22Rv1 (cell line): ENCODE measurements around the gene ADAM12.

Experiments
- H3K27ac ChIP-seq: fragments of 450-650 bp; 2 replicates; pipeline ENCODE4 v1.5.1; 2017
- CTCF ChIP-seq: fragments of 450-650 bp; IDR thresholded peaks from 2 replicates; pipeline ENCODE4 v1.5.1; 2017; ENCODE audit warnings: mild to moderate bottlenecking
- ZFX ChIP-seq: fragments of 450-650 bp; IDR thresholded peaks from 2 replicates; pipeline ENCODE4 v1.6.1; 2017; ENCODE audit warnings: antibody characterized with exemption, borderline replicate concordance

Gene ADAM12

GRCh38 chr10:126119599-126119998 is 268.7 kb downstream of the ADAM12 start:
- no peak overlapping the region for H3K27ac ChIP-seq
- TF ChIP-seq ZFX (no peak), CTCF (no peak)

- TF ChIP-seq CTCF (no peak), ZFX (no peak)
- no peak overlapping the region for H3K27ac ChIP-seq
These were observed 269.8 kb downstream of the ADAM12 start for GRCh38 chr10:126118476-126118875.

GRCh38 chr10:126117196-126117595 is 271.1 kb downstream of the ADAM12 start:
- no peak for TF ChIP-seq ZFX
- no peak for TF ChIP-seq CTCF
- no peak overlapping the region for H3K27ac ChIP-seq

- TF ChIP-seq ZFX (no peak), CTCF (no peak)
- H3K27ac ChIP-seq, result no peak overlapping the region
These were observed 272.4 kb downstream of the ADAM12 start for GRCh38 chr10:126115886-126116285.

- H3K27ac ChIP-seq, result no peak overlapping the region
- TF ChIP-seq CTCF, result no peak
- TF ChIP-seq ZFX, result no peak
These were observed 273.3 kb downstream of the ADAM12 start for GRCh38 chr10:126114884-126115555.

GRCh38 chr10:126111516-126111915 is 276.8 kb downstream of the ADAM12 start:
- no peak overlapping the region for H3K27ac ChIP-seq

More at GRCh38 chr10:126111516-126111915, 276.8 kb downstream of the ADAM12 start:
- no peak for TF ChIP-seq ZFX
- TF ChIP-seq CTCF, result no peak
